ENCODE data around the gene FIBCD1.

FIBCD1 gene

GRCh38 chr9:130878295-130878694, 60.8 kb downstream of the FIBCD1 start:
- CTCF ChIA-PET: no interaction called here
- POLR2A ChIA-PET: no interaction called here
- TF ChIP-seq ELF4 (IDR thresholded peaks at IDR 0.05): no peak
- TF ChIP-seq, protein P1, sequence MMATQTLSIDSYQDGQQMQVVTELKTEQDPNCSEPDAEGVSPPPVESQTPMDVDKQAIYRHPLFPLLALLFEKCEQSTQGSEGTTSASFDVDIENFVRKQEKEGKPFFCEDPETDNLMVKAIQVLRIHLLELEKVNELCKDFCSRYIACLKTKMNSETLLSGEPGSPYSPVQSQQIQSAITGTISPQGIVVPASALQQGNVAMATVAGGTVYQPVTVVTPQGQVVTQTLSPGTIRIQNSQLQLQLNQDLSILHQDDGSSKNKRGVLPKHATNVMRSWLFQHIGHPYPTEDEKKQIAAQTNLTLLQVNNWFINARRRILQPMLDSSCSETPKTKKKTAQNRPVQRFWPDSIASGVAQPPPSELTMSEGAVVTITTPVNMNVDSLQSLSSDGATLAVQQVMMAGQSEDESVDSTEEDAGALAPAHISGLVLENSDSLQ (IDR thresholded peaks at IDR 0.05): no peak
- TF ChIP-seq CTBP1 (IDR thresholded peaks at IDR 0.05; ENCODE audit: borderline replicate concordance): no peak
- no peak for TF ChIP-seq FOXA1 (IDR thresholded peaks at IDR 0.05)
- no peak for TF ChIP-seq NFRKB (IDR thresholded peaks at IDR 0.05)
- no peak for TF ChIP-seq BHLHE40 (IDR thresholded peaks at IDR 0.05; ENCODE audit: borderline replicate concordance)
- no peak for TF ChIP-seq FOXK2 (IDR thresholded peaks at IDR 0.05)
- no peak for TF ChIP-seq HDGF (IDR thresholded peaks at IDR 0.05; ENCODE audit: borderline replicate concordance)
- TF ChIP-seq ZNF384 (IDR thresholded peaks at IDR 0.05): no peak
- no peak for TF ChIP-seq LEF1 (IDR thresholded peaks at IDR 0.05; ENCODE audit: borderline replicate concordance)
- TF ChIP-seq L3MBTL2 (conservative IDR thresholded peaks at IDR 0.05): no peak
- DNase-seq (ENCODE audit: extremely low spot score): no peak

DNA sequence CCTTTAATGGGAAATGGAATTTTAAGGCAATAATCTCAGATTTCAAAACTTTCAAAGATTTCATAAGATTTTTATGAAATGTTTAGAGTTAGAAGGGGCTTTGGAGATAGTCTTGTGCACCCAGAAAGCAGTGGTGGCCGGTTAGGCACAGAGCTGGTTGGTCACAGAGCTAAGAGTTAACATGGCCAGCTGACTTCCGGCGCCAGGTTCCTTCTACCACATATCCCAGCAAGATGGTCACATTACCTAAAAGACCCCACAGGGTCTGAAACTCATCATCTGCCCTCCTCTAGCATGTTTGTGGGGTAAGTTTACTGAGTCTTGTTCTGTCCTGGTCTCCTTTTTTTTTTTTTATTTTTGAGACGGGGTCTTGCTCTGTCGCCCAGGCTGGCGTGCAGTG, 61.7 kb downstream of the FIBCD1 start:
- TF ChIP-seq FOXM1 (IDR thresholded peaks at IDR 0.05; ENCODE audit: borderline replicate concordance): no peak
- TF ChIP-seq ARNT (IDR thresholded peaks at IDR 0.05): no peak
- no peak for TF ChIP-seq NFRKB (IDR thresholded peaks at IDR 0.05)
- no peak for TF ChIP-seq SP1 (IDR thresholded peaks at IDR 0.05)
- no peak for TF ChIP-seq CTBP1 (IDR thresholded peaks at IDR 0.05; ENCODE audit: borderline replicate concordance)
- no peak for TF ChIP-seq ZNF384 (IDR thresholded peaks at IDR 0.05)
- TF ChIP-seq, protein P1 (IDR thresholded peaks at IDR 0.05): no peak
- no peak for TF ChIP-seq SUZ12 (IDR thresholded peaks at IDR 0.05)
- TF ChIP-seq FOXK2 (IDR thresholded peaks at IDR 0.05): no peak
- no peak for TF ChIP-seq L3MBTL2 (conservative IDR thresholded peaks at IDR 0.05)
- TF ChIP-seq BHLHE40 (IDR thresholded peaks at IDR 0.05; ENCODE audit: borderline replicate concordance): no peak
- no peak for TF ChIP-seq HDGF (IDR thresholded peaks at IDR 0.05; ENCODE audit: borderline replicate concordance)
- TF ChIP-seq LEF1 (IDR thresholded peaks at IDR 0.05; ENCODE audit: borderline replicate concordance): no peak
- no peak for TF ChIP-seq TARDBP (IDR thresholded peaks at IDR 0.05)
- TF ChIP-seq FOXA1 (IDR thresholded peaks at IDR 0.05): no peak
- no peak for TF ChIP-seq ELF4 (IDR thresholded peaks at IDR 0.05)
- DNase-seq (ENCODE audit: extremely low spot score): no peak
- CTCF ChIA-PET: interaction anchor here (1.0 kb wide), 1 partner anchor 176 kb away, joined by 3 read pairs; no protein-coding TSS in a partner anchor
- POLR2A ChIA-PET: no interaction called here

DNA sequence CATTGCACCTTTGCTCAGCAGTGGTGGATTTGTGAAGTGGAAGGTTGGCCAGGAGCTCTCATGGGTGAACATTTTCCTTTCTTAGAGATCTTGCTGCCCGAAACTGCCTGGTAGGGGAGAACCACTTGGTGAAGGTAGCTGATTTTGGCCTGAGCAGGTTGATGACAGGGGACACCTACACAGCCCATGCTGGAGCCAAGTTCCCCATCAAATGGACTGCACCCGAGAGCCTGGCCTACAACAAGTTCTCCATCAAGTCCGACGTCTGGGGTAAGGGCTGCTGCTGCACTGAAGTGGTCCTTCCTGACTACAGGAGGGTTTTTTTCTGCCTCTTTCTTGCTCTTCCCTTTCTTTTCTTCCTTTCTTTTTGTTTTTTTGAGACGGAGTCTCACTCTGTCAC, 64.3 kb downstream of the FIBCD1 start:
- ChIA-PET POLR2A (interaction anchor here (0.6 kb wide), 1 partner anchor 304 kb away, joined by 3 read pairs; no protein-coding TSS in a partner anchor), CTCF (no interaction called here)
- no peak for DNase-seq (ENCODE audit: extremely low spot score)
- TF ChIP-seq ARNT (IDR thresholded peaks at IDR 0.05) (no peak), FOXM1 (IDR thresholded peaks at IDR 0.05; ENCODE audit: borderline replicate concordance) (no peak)
- TF ChIP-seq, protein P1 (IDR thresholded peaks at IDR 0.05): no peak

GRCh38 chr9:130873966-130874365, 65.1 kb downstream of the FIBCD1 start:
- POLR2A ChIA-PET: no interaction called here
- no peak for DNase-seq (ENCODE audit: extremely low spot score)
- TF ChIP-seq ZNF384 (IDR thresholded peaks at IDR 0.05): no peak
- TF ChIP-seq, protein P1 (IDR thresholded peaks at IDR 0.05): no peak
- no peak for TF ChIP-seq TARDBP (IDR thresholded peaks at IDR 0.05)
- no peak for TF ChIP-seq LEF1 (IDR thresholded peaks at IDR 0.05; ENCODE audit: borderline replicate concordance)
- no peak for TF ChIP-seq ARNT (IDR thresholded peaks at IDR 0.05)
- TF ChIP-seq SUZ12 (IDR thresholded peaks at IDR 0.05): no peak
- TF ChIP-seq ELF4 (IDR thresholded peaks at IDR 0.05): no peak
- no peak for TF ChIP-seq BHLHE40 (IDR thresholded peaks at IDR 0.05; ENCODE audit: borderline replicate concordance)
- CTCF ChIA-PET: no interaction called here

DNA sequence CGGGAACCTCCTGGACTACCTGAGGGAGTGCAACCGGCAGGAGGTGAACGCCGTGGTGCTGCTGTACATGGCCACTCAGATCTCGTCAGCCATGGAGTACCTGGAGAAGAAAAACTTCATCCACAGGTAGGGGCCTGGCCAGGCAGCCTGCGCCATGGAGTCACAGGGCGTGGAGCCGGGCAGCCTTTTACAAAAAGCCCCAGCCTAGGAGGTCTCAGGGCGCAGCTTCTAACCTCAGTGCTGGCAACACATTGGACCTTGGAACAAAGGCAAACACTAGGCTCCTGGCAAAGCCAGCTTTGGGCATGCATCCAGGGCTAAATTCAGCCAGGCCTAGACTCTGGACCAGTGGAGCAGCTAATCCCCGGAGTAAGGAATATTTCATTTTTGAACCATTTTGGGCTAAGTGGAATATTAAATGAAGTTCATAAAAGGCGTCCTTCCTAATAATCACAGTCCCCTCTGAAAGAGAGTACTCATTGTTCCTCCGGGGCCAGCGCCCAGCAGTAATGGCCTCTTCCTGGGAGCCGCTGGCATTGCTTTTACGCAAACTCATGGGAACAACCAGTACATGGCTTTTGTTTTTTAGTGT, 66.0 kb downstream of the FIBCD1 start:
- TF ChIP-seq ARNT (IDR thresholded peaks at IDR 0.05): no peak
- TF ChIP-seq FOXM1 (IDR thresholded peaks at IDR 0.05; ENCODE audit: borderline replicate concordance): no peak
- ChIA-PET POLR2A (no interaction called here), CTCF (no interaction called here)
- no peak for DNase-seq (ENCODE audit: extremely low spot score)

- no peak for DNase-seq (ENCODE audit: extremely low spot score)
- CTCF ChIA-PET: no interaction called here
- no peak for TF ChIP-seq BHLHE40 (IDR thresholded peaks at IDR 0.05; ENCODE audit: borderline replicate concordance)
- TF ChIP-seq SP1 (IDR thresholded peaks at IDR 0.05): no peak
- no peak for TF ChIP-seq ZNF384 (IDR thresholded peaks at IDR 0.05)
- TF ChIP-seq ELF4 (IDR thresholded peaks at IDR 0.05): no peak
- no peak for TF ChIP-seq SUZ12 (IDR thresholded peaks at IDR 0.05)
- no peak for TF ChIP-seq L3MBTL2 (conservative IDR thresholded peaks at IDR 0.05)
- no peak for TF ChIP-seq ARNT (IDR thresholded peaks at IDR 0.05)
- no peak for TF ChIP-seq HDGF (IDR thresholded peaks at IDR 0.05; ENCODE audit: borderline replicate concordance)
- no peak for TF ChIP-seq LEF1 (IDR thresholded peaks at IDR 0.05; ENCODE audit: borderline replicate concordance)
- no peak for TF ChIP-seq FOXK2 (IDR thresholded peaks at IDR 0.05)
- TF ChIP-seq CTBP1 (IDR thresholded peaks at IDR 0.05; ENCODE audit: borderline replicate concordance): no peak
- POLR2A ChIA-PET: no interaction called here
Measured at GRCh38 chr9:130872508-130872907, 66.5 kb downstream of the FIBCD1 start.
